DMS53 (cell line): ENCODE data around the gene CXADR.
"Not testable (repeated sequence)": the region's sequence is repeated elsewhere in the genome, so short reads cannot be mapped to it uniquely, and the experiment has no call there.

Experiments used
- DNase-seq: peaks from one replicate; lab custom pipeline; 2025; lab: John Stamatoyannopoulos, UW

CXADR gene

GRCh38 chr21:17502985-17503384 lies 9.9 kb upstream of the CXADR start:
- DNase-seq, result not testable (repeated sequence)

- no peak for DNase-seq
These were observed 5.9 kb upstream of the CXADR start for GRCh38 chr21:17506951-17507350.

- no peak for DNase-seq
These were observed 5.3 kb upstream of the CXADR start for GRCh38 chr21:17507591-17507990.

- peak; percentile 78 for DNase-seq
These were observed 626 bp downstream of the CXADR start for GRCh38 chr21:17513214-17514123.

GRCh38 chr21:17514124-17514845 lies 1.4 kb downstream of the CXADR start:
- DNase-seq, result peak; percentile 31

- not testable (repeated sequence) for DNase-seq
These were observed 4.2 kb downstream of the CXADR start for GRCh38 chr21:17517008-17517407.

- no peak for DNase-seq
These were observed 6.4 kb downstream of the CXADR start for GRCh38 chr21:17519208-17519738.

- DNase-seq, result no peak
These were observed 7.2 kb downstream of the CXADR start for GRCh38 chr21:17519965-17520609.

GRCh38 chr21:17523007-17523451 lies 10.2 kb downstream of the CXADR start:
- peak; percentile 50 for DNase-seq

- not testable (repeated sequence) for DNase-seq
These were observed 11.2 kb downstream of the CXADR start for GRCh38 chr21:17523979-17524494.

- DNase-seq, result no peak
These were observed 11.8 kb downstream of the CXADR start for GRCh38 chr21:17524635-17525034.

GRCh38 chr21:17526776-17527175 lies 13.9 kb downstream of the CXADR start:
- no peak for DNase-seq

GRCh38 chr21:17527240-17527639 lies 14.4 kb downstream of the CXADR start:
- peak; percentile 9 for DNase-seq

GRCh38 chr21:17527711-17528110 lies 14.9 kb downstream of the CXADR start:
- DNase-seq, result no peak

- DNase-seq, result no peak
These were observed 16.8 kb downstream of the CXADR start for GRCh38 chr21:17529648-17530047.

- DNase-seq, result no peak
These were observed 19.4 kb downstream of the CXADR start for GRCh38 chr21:17532292-17532691.

- DNase-seq, result no peak
These were observed 23.5 kb downstream of the CXADR start for GRCh38 chr21:17536381-17536780.

GRCh38 chr21:17537299-17537698 lies 24.5 kb downstream of the CXADR start:
- DNase-seq, result no peak

- no peak for DNase-seq
These were observed 25.7 kb downstream of the CXADR start for GRCh38 chr21:17538576-17538975.

- no peak for DNase-seq
These were observed 26.5 kb downstream of the CXADR start for GRCh38 chr21:17539323-17539722.

- no peak for DNase-seq
These were observed 27.0 kb downstream of the CXADR start for GRCh38 chr21:17539743-17540341.

GRCh38 chr21:17540530-17540929 lies 27.7 kb downstream of the CXADR start:
- DNase-seq, result no peak
